ENCODE results near the gene FBXL3.
"Not testable (repeated sequence)": the region's sequence is repeated elsewhere in the genome, so short reads cannot be mapped to it uniquely, and the experiment has no call there.

Gene FBXL3

DNA sequence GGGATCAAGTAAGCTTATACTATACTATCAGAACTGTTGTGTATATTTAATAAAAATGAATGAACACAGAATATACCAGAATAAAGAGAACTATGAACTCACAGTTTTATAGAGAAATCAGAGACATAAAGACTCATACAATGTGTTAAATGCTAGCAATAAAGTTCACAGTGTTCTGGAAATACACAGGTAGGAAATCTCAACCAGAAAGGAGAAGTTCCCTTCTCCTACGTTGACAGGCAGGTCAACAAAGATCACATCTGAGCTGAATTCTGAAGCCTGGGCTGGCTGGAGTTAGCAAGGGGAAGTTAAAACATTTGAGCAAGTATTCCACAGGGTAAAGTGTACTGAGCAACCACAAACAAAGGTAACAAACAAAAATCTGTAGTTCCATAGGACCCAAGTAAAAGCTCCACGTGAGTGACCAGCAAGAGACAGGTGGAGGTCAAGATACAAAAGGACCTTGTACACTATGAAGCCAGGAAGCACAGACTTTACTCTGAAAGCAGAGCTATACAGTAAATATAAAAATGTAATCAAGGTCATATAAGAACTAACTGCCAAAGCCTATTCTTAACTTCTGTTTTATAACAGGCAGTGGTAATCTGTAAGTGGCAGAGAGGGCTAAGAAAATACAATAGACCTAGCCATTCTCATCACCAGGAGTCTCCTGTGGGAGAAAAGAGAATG, 13.0 kb downstream of the FBXL3 start:
- TF ChIP-seq, protein P1, sequence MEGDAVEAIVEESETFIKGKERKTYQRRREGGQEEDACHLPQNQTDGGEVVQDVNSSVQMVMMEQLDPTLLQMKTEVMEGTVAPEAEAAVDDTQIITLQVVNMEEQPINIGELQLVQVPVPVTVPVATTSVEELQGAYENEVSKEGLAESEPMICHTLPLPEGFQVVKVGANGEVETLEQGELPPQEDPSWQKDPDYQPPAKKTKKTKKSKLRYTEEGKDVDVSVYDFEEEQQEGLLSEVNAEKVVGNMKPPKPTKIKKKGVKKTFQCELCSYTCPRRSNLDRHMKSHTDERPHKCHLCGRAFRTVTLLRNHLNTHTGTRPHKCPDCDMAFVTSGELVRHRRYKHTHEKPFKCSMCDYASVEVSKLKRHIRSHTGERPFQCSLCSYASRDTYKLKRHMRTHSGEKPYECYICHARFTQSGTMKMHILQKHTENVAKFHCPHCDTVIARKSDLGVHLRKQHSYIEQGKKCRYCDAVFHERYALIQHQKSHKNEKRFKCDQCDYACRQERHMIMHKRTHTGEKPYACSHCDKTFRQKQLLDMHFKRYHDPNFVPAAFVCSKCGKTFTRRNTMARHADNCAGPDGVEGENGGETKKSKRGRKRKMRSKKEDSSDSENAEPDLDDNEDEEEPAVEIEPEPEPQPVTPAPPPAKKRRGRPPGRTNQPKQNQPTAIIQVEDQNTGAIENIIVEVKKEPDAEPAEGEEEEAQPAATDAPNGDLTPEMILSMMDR (IDR thresholded peaks at IDR 0.05; ENCODE audit: borderline replicate concordance, insufficient read depth, low read depth, low read length): no peak
- H3K4me3 ChIP-seq (ENCODE audit: low read depth, low read length): no peak overlapping the region

DNA sequence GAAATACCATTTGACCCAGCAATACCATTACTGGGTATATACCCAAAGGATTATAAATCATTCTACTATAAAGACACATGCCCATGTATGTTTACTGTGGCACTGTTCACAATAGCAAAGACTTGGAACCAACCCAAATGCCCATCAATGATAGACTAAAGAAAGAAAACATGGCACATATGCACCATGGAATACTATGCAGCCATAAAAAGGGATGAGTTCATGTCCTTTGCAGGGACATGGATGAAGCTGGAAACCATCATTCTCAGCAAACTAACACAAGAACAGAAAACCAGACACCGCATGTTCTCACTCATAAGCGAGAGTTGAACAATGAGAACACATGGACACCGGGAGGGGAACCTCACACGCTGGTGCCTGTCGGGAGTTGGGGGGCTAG, 17.2 kb downstream of the FBXL3 start:
- not testable (repeated sequence) for H3K4me3 ChIP-seq (ENCODE audit: low read depth, low read length)

DNA sequence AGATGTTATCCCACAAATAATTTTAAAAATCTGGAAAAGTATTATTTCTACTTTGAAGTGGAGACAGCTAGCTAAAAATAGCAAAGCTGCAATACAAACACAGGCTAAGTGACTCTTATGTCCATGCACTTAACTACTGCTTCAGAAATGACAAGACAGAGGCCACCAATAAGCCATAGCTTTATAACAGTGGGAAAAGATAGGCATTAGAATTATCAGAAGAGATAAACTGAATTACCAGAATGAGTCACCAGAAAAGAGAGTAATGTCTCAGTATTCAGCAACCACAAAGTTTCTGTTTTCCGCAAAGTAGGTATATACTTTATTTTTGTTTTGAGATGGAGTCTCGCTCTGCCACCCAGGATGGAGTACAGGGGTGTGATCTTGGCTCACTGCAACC, 17.9 kb downstream of the FBXL3 start:
- H3K4me3 ChIP-seq (ENCODE audit: low read depth, low read length): no peak overlapping the region
- TF ChIP-seq, protein P1 (IDR thresholded peaks at IDR 0.05; ENCODE audit: borderline replicate concordance, insufficient read depth, low read depth, low read length): no peak

DNA sequence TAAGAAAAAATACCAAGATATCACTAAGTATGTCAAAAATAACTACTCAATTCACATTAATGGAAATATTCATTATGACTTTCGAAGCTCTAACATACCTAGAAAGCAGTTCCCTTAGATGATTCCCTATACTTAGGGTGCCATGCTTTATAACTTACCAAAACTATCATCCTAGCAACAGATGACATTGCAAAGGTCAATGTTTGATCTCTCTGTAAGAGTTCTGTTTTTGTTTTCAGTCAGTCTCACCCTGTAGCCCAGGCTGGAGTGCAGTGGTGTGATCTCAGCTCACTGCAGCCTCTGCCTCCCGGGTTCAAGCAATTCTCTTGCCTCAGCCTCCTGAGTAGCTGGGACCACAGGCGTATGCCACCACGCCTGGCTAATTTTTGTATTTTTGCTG, 18.6 kb downstream of the FBXL3 start:
- H3K4me3 ChIP-seq (ENCODE audit: low read depth, low read length): not testable (repeated sequence)

DNA sequence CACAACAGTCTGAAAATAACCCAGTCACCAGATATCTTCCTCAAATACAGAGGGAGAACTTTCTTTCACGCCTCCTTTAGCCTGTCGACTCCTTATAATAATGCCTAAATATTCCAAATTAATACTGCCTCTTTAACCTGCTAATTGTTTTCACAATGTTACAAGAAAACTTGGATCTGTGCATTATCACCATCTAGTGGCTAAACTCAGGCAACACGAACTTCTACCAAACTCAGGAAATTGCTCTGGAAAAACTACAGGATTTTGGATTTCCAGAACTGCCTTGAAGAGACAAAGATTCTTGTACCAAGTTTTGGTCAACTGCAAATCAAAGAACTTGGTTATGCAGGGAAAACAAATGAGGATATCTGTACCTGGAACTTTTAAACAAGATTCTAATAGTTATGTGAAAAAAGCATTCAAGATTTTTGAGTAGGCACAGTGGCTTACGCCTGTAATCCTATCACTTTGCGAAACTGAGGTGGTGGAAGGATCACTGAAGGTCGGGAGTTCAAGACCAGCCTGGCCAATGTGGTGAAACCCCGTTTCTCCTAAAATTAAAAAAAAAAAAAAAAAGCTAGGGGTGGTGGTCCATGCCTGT, 24.3 kb downstream of the FBXL3 start:
- TF ChIP-seq, protein P1 (IDR thresholded peaks at IDR 0.05; ENCODE audit: borderline replicate concordance, insufficient read depth, low read depth, low read length): peak; percentile 33; the same call in 1 of the 2 replicates
- no peak overlapping the region for H3K4me3 ChIP-seq (ENCODE audit: low read depth, low read length)

DNA sequence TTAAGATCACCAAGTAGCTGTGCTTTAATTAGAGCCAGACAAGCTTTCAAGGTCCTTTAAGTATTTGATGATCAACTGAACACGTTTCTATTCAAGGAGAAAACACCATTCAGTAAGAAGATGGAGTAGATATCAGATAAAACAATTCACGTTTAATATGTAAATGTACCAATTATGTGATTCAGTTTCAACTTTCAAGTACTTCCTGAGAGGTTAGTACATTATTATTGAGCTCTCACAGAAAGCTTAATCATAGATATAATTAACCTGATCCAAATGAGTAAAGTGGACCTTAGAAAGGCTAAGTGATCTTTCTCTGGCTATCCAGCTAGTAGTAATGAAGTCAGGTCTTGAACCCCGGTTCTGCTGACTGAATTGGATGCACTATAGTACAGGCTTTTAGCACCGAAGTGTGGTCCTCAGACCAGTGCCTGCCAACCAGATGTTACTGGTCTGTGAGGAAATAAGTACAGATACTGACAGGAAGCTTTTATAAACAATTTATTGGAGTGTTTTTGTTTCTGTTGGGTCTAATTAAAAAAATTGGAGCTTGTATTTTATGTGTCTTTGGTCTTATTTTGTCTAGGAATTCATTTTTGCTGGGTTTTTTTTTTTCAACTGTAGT, 24.9 kb downstream of the FBXL3 start:
- TF ChIP-seq, protein P1 (IDR thresholded peaks at IDR 0.05; ENCODE audit: borderline replicate concordance, insufficient read depth, low read depth, low read length): no peak
- H3K4me3 ChIP-seq (ENCODE audit: low read depth, low read length): no peak overlapping the region

DNA sequence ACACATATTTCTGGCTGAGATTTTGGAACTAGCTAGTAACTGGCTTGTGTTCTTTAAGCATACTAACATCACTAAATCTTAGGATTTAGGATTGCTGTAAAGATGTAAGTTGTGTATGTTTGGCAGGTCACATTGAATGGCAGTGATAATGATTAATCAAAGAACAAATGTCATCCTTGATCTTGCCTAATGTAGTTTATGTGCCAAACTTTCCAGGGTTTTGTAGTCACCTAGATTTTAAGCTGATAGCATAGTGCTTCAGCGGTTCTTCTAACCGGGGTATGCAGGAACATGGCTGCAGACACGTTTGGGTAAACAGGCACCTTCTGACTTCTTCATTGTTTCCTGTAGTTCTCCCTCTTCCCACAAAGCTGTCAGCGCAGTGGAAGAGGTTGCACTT, 25.4 kb downstream of the FBXL3 start:
- TF ChIP-seq, protein P1 (IDR thresholded peaks at IDR 0.05; ENCODE audit: borderline replicate concordance, insufficient read depth, low read depth, low read length): no peak
- no peak overlapping the region for H3K4me3 ChIP-seq (ENCODE audit: low read depth, low read length)

DNA sequence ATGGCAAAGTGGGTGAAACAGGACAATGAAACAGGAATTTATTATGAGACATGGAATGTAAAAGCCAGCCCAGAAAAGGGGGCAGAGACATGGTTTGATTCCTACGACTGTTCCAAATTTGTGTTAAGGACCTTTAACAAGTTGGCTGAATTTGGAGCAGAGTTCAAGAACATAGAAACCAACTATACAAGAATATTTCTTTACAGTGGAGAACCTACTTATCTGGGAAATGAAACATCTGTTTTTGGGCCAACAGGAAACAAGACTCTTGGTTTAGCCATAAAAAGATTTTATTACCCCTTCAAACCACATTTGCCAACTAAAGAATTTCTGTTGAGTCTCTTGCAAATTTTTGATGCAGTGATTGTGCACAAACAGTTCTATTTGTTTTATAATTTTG, 26.5 kb downstream of the FBXL3 start:
- TF ChIP-seq, protein P1 (IDR thresholded peaks at IDR 0.05; ENCODE audit: borderline replicate concordance, insufficient read depth, low read depth, low read length): no peak
- H3K4me3 ChIP-seq (ENCODE audit: low read depth, low read length): no peak overlapping the region
